Gastrocnemius medialis (tissue), 4 donors: Measurements from ENCODE around the gene ENPP1. TPM values are rescaled to one million over a fixed set of nuclear protein-coding genes. Genes with fewer than 3 reads are reported as not detected.
"Not testable (repeated sequence)": the region's sequence is repeated elsewhere in the genome, so short reads cannot be mapped to it uniquely, and the experiment has no call there.

Source experiments
- ATAC-seq, 2 donors: fragments of 150-250 bp; one replicate each; pipeline ENCODE4 v1.9.1; 2016
- DNase-seq, 2 donors: peaks; one replicate each; pipeline ENCODE4 v3.0.0-alpha.2; 2019
- H3K27ac ChIP-seq, 4 donors: fragments of 200-600 bp; sonication (generic); 1 replicate in 1 of 4; 2 replicates in 3 of 4; pipeline ENCODE4 v1.5.1; 2016 to 2018; ENCODE audit warnings: mild to moderate bottlenecking in 2 of 4, moderate library complexity in 1 of 4
- H3K27me3 ChIP-seq, 3 donors: fragments of 200-600 bp; sonication (generic) in 2 of 3; 1 replicate in 1 of 3; 2 replicates in 2 of 3; pipeline versions ENCODE4 v1.5.1 to v1.6.0; 2016 to 2019; ENCODE audit warnings: mild to moderate bottlenecking in 1 of 3, moderate library complexity in 1 of 3
- H3K36me3 ChIP-seq, 2 donors: fragments of 200-600 bp; sonication (generic) in 1 of 2; one replicate each; pipeline ENCODE4 v1.5.1; 2017 to 2018
- H3K4me1 ChIP-seq, 2 donors: fragments of 200-600 bp; sonication (generic) in 1 of 2; one replicate each; pipeline ENCODE4 v1.5.1; 2016 to 2017; ENCODE audit warnings: mild to moderate bottlenecking in 2 of 2
- H3K4me3 ChIP-seq, 4 donors: fragments of 200-600 bp; sonication (generic) in 3 of 4; 1 replicate in 1 of 4; 2 replicates in 3 of 4; pipeline ENCODE4 v1.5.1; 2016 to 2019; ENCODE audit warnings: mild to moderate bottlenecking in 2 of 4
- H3K9me3 ChIP-seq, 3 donors: fragments of 200-600 bp; sonication (generic) in 2 of 3; 1 replicate in 1 of 3; 2 replicates in 2 of 3; pipeline ENCODE4 v1.5.1; 2016 to 2019
- POLR2A ChIP-seq, 2 donors: fragments of 450-650 bp; IDR thresholded peaks; one replicate each; pipeline ENCODE4 v1.6.1; 2017; ENCODE audit warnings: antibody characterized with exemption in 2 of 2, mild to moderate bottlenecking in 2 of 2, moderate library complexity in 2 of 2
- in situ Hi-C, 4 donors: fragments of 200-750 bp; cut with MboI; loops; one replicate each; pipeline versions ENCODE4 v1.15.0 to v1.8.0; 2017; ENCODE audit warnings: low sequenced_read_pairs in 4 of 4
- intact Hi-C: fragments of 100-400 bp; cut with DNase I; formaldehyde crosslinking; loops from one replicate; pipeline ENCODE4 v1.15.1; 2023; ENCODE audit warnings: low total_unique reads
- total RNA-seq, 4 donors: library from RNA; depleted of rRNA; stranded (reverse); fragments of >200 nt; gene quantifications; one replicate each; pipeline versions ENCODE4 v1.1.0 to v1.2.3, GENCODE V29; 2016
- TF ChIP-seq, protein P1 (sequence below), 5 experiments: fragments of 450-650 bp in 3 of 5; fragments of 200-600 bp in 2 of 5; sonication (generic) in 2 of 5; IDR thresholded peaks in 4 of 5; conservative IDR thresholded peaks in 1 of 5; 1 replicate in 4 of 5; 2 replicates in 1 of 5; pipeline ENCODE4 v1.5.1; 2016 to 2019; ENCODE audit warnings: antibody characterized with exemption in 5 of 5, mild to moderate bottlenecking in 3 of 5, moderate library complexity in 3 of 5

Gene ENPP1
- total RNA-seq, 4 donors from 2014 or later = 3.1 to 5.0 (median 4.0) TPM

DNA sequence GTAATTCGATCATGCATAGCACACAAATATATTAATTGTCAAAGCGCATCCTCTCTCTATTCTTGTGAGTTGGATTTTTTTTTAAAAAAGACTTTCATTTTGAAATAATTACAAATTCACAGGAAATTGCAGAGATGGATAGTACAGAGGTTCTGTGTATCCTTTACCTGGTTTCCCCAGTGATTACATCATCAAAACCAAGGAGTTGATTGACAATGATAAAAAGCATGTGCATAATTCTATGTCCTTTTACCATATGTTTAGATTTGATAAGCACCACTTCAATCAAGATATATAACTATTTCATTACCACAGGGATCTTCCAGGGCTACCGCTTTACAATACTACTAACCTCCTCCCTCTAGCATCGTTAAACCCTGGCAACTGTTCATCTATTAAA lies 103.1 kb downstream of the ENPP1 start:
- H3K4me3 ChIP-seq = no peak overlapping the region
- ATAC-seq (no peak), DNase-seq (no peak)
- H3K27me3 ChIP-seq = no peaks in the 10 kb centered on the region
- no peak overlapping the region for H3K27ac ChIP-seq
- TF ChIP-seq, protein P1, sequence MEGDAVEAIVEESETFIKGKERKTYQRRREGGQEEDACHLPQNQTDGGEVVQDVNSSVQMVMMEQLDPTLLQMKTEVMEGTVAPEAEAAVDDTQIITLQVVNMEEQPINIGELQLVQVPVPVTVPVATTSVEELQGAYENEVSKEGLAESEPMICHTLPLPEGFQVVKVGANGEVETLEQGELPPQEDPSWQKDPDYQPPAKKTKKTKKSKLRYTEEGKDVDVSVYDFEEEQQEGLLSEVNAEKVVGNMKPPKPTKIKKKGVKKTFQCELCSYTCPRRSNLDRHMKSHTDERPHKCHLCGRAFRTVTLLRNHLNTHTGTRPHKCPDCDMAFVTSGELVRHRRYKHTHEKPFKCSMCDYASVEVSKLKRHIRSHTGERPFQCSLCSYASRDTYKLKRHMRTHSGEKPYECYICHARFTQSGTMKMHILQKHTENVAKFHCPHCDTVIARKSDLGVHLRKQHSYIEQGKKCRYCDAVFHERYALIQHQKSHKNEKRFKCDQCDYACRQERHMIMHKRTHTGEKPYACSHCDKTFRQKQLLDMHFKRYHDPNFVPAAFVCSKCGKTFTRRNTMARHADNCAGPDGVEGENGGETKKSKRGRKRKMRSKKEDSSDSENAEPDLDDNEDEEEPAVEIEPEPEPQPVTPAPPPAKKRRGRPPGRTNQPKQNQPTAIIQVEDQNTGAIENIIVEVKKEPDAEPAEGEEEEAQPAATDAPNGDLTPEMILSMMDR (IDR thresholded peaks at IDR 0.05 in 4 of 5, conservative IDR thresholded peaks at IDR 0.05 in 1 of 5) = no peak
- no peak for TF ChIP-seq POLR2A (IDR thresholded peaks at IDR 0.05)
- no peaks in the 10 kb centered on the region for H3K36me3 ChIP-seq
- intact Hi-C loops = loop anchor here (2.0 to 10.0 kb wide), 3 partner anchors 128 to 574 kb away; no protein-coding TSS in a partner anchor
- in situ Hi-C loops = loop anchor here in 3 of 4 donors (10.0 to 25.0 kb wide), 3 partner anchors 216 to 576 kb away; no protein-coding TSS in a partner anchor
- H3K4me1 ChIP-seq = no peaks in the 10 kb centered on the region
- H3K9me3 ChIP-seq = no peaks in the 10 kb centered on the region

DNA sequence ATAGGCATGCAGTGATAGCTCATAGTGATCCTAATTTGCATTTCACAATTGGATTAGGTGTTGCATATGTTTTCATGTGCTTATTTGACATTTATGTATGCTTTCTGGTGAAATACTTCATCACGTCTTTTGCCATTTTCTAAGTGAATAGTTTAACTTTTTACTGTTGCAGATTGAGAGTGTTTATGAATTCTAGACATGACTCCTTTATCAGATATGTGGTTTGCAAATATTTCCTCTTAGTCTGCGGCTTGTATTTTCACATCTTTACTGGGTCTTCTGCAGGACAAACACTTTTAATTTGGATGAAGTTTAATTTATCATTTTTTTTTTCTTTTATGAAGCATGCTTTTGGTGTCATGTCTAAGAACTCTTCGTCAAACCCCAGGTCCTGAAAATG lies 104.1 kb downstream of the ENPP1 start:
- in situ Hi-C loops = loop anchor here in 3 of 4 donors (10.0 to 25.0 kb wide), 3 partner anchors 217 to 575 kb away; no protein-coding TSS in a partner anchor
- Histone ChIP-seq H3K4me1 (no peaks in the 10 kb centered on the region), H3K27ac (no peak overlapping the region), H3K9me3 (no peaks in the 10 kb centered on the region), H3K27me3 (no peaks in the 10 kb centered on the region), H3K36me3 (no peaks in the 10 kb centered on the region), H3K4me3 (no peak overlapping the region)
- no peak for DNase-seq
- no peak for ATAC-seq
- no peak for TF ChIP-seq POLR2A (IDR thresholded peaks at IDR 0.05)
- TF ChIP-seq, protein P1 (IDR thresholded peaks at IDR 0.05 in 4 of 5, conservative IDR thresholded peaks at IDR 0.05 in 1 of 5) = no peak
- intact Hi-C loops = loop anchor here (2.0 to 10.0 kb wide), 3 partner anchors 129 to 573 kb away; no protein-coding TSS in a partner anchor

DNA sequence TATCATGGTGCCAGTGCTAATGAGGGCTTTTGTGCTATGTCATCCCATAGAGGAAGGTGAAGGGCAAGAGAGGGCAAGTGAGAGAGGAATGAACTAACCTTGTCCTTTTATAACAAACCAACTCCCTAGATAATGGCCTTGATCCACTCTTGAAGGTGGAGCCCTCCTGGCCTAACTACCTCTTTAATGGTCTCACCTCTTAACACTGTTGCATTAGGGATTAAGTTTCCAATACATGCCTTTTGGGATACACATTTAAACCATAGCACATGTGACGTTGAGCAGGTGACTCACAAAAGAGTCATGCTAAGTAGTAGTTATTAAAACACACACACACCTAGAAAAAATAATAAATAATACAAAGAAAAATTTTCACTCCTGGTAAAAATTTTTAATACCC lies 106.4 kb downstream of the ENPP1 start:
- DNase-seq (no peak), ATAC-seq (no peak)
- intact Hi-C loops = loop anchor here (5.0 to 10.0 kb wide), 2 partner anchors 222 to 571 kb away; no protein-coding TSS in a partner anchor
- Histone ChIP-seq H3K4me1 (no peaks in the 10 kb centered on the region), H3K4me3 (no peak overlapping the region), H3K9me3 (no peaks in the 10 kb centered on the region), H3K27me3 (no peaks in the 10 kb centered on the region), H3K36me3 (no peaks in the 10 kb centered on the region), H3K27ac (no peak overlapping the region)
- in situ Hi-C loops = loop anchor here in 3 of 4 donors (10.0 to 25.0 kb wide), 3 partner anchors 219 to 573 kb away; no protein-coding TSS in a partner anchor
- TF ChIP-seq POLR2A (IDR thresholded peaks at IDR 0.05) = no peak
- TF ChIP-seq, protein P1 (IDR thresholded peaks at IDR 0.05 in 4 of 5, conservative IDR thresholded peaks at IDR 0.05 in 1 of 5) = no peak

DNA sequence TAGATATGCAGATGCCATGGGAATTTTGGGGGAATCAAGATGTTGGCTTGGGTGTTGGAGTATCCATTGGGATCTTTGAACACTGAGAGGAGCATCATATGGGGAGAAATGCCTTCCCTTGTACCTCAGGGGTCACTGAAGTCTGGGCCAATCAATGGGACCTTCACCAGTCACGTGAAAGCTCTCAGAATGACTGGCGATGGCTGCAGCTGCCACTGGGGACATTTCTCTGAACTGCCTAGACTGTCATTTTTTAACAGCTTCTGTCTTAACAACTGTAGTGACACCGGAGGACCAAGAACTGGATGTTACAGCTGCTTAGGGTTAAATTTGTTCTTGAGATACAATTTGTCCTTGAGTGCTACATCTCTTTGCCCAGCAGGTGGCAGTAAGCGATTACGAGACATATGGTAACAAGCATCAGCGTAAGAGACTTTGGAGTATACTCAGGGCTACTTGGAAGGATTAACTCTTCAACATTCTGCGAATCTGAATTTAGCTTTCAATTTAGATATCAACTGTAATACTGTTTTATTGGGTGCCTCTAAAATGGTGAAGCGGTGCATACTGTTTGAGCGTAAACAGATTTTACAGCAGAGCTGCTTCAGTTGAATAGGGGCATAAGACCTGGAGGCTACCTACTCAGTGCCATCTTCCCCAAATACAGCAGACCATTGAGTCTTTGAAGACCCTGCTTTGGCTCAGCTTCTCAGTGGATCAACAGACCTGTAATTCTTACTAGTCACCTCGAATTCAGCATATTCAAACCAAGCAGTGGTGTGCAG lies 107.3 kb downstream of the ENPP1 start:
- in situ Hi-C loops (loop anchor here (5.0 to 25.0 kb wide), 4 partner anchors 220 to 572 kb away; no protein-coding TSS in a partner anchor), intact Hi-C loops (loop anchor here (5.0 to 10.0 kb wide), 2 partner anchors 223 to 570 kb away; no protein-coding TSS in a partner anchor)

DNA sequence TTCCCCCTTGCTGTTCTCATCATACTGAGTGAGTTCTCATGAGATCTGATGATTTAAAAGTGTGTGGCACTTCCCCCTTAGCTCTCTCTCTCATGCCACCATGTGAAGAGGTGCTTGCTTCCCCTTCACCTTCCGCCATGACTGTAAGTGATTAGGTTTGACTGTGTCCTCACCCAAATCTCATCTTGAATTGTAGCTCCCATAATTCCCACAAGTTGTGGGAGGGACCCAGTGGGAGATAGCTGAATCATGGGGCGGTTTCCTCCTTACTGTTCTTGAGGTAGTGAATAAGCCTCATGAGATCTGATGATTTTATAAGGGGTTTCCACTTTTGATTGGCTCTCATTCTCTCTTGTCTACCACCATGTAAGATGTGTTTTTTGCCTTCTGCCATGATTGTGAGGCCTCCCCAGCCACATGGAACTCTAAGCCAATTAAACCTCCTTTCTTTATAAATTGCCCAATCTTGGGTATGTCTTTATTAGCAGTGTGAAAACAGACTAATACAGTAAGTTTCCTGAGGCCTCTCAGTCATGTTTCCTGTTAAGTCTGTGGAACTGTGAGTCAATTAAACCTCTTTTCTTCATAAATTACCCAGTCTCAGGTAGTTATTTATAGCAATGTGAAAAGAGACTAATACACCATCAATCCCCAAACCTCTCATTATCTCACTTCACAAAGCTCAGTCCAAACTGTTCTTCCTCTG lies 108.4 kb downstream of the ENPP1 start:
- ATAC-seq, DNase-seq, H3K27me3 ChIP-seq, H3K4me1 ChIP-seq, H3K4me3 ChIP-seq, H3K27ac ChIP-seq, H3K36me3 ChIP-seq, H3K9me3 ChIP-seq: not testable (repeated sequence)
- in situ Hi-C loops (loop anchor here (5.0 to 25.0 kb wide), 4 partner anchors 221 to 571 kb away; no protein-coding TSS in a partner anchor), intact Hi-C loops (loop anchor here (10.0 kb wide), 1 partner anchor 569 kb away; no protein-coding TSS in a partner anchor)

More for the DNA sequence above, 107.3 kb downstream of the ENPP1 start:
- Histone ChIP-seq H3K27ac (no peak overlapping the region), H3K36me3 (no peaks in the 10 kb centered on the region), H3K27me3 (no peaks in the 10 kb centered on the region), H3K9me3 (no peaks in the 10 kb centered on the region), H3K4me1 (no peaks in the 10 kb centered on the region), H3K4me3 (no peak overlapping the region)
- no peak for TF ChIP-seq POLR2A (IDR thresholded peaks at IDR 0.05)
- TF ChIP-seq, protein P1 (IDR thresholded peaks at IDR 0.05 in 4 of 5, conservative IDR thresholded peaks at IDR 0.05 in 1 of 5) = peak; percentile 19 to 80 (median 58)
- ATAC-seq = peak in 1 of 2 donors; percentile 58
- peak in 1 of 2 donors; percentile 29 for DNase-seq
